Inflammatory macrophage treated with lipopolysaccharide for 1 hour (primary cell): ENCODE results near the gene CMKLR1.

ENCODE experiments used
- DNase-seq, 2 donors: peaks; one replicate each; pipeline ENCODE4 v3.0.0-alpha.2; 2020 to 2022

The CMKLR1 gene

GRCh38 chr12:108333898-108334699, 5.0 kb downstream of the CMKLR1 start:
- DNase-seq: peak; percentile 94 to 99

GRCh38 chr12:108332791-108333382, 6.2 kb downstream of the CMKLR1 start:
- peak; percentile 97 to 100 for DNase-seq

DNA sequence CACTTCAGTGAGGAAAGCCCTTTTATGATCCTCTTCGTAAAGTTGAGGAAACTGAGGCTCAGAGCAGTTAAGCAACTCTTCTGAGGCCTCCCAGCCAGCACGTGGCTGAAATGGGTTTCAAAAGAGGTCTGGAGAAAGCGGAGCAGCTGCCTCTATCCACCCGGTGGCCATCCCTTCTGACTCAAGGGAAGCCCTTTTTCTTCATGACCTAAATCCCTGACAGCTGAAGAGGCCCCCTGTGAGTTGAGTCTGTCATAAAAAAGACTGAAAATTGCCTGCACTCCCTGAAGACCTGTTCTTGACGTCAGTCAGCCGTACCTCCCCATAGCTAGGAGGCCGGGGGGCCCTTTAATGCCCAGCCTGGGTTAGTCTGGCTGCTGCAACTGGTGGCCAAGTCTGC, 10.7 kb downstream of the CMKLR1 start:
- DNase-seq: no peak

GRCh38 chr12:108327621-108328344, 11.3 kb downstream of the CMKLR1 start:
- no peak for DNase-seq

- no peak for DNase-seq
Observed at GRCh38 chr12:108326254-108326750, 12.8 kb downstream of the CMKLR1 start.

DNA sequence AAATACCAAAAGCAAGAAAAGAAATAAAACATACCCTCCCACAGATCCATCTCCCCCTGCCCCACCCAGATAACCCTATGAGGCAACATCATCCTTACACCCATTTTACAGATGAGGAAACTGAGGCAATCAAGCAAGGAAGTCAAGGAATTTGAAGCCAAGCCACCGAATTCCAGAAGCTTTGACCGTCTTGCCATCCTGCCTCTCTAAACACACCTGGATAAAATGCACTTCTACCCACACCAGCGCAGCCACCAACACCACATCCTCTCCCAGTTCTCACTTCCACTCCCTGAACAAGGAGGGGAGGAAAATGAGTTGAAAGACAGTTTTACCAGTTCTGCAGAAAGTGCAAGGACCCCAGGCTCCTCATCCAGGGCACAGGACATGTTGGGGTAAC, 13.6 kb downstream of the CMKLR1 start:
- no peak for DNase-seq

GRCh38 chr12:108325018-108325358, 14.1 kb downstream of the CMKLR1 start:
- no peak for DNase-seq

- DNase-seq: peak; percentile 39 to 60
Observed at GRCh38 chr12:108324351-108325017, 14.6 kb downstream of the CMKLR1 start.

- DNase-seq: no peak
Observed at GRCh38 chr12:108323581-108323980, 15.5 kb downstream of the CMKLR1 start.

DNA sequence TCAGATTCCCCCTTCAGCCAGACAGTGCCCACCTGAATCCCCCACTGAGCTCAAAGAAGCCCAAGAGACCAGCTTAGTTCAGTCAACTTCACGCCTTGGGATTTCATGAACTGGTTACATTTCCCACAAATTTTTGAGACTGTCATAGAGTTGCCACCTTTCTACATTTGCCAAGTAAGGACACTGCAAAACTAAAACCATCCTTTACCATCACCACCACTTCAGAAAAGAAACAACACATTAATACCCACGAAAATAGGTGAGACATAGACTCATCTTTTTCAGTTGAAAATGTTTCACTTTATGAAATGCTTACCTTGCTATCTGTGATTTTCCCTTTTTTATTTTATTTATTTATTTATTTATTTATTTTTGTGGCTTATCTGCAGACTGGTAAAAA, 16.1 kb downstream of the CMKLR1 start:
- no peak for DNase-seq

DNA sequence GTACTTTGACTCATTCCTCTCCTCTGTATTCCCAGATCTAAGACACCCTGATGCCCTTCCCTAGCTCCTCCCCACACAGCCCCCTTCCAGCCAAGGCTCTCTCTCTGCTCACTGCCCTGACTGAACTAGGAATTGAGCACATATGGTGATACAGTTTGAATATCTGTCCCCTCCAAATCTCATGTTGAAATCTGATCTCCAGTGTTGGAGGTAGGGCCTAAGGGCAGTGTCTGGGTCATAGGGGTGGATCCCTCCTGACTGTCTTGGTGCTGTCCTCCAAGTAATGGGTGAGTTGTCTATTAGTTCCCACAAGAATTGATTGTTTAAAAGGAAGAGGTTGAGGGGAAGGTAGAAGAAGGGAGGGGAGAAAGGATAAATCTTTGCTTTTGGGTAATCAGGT, 17.4 kb downstream of the CMKLR1 start:
- DNase-seq: no peak

DNA sequence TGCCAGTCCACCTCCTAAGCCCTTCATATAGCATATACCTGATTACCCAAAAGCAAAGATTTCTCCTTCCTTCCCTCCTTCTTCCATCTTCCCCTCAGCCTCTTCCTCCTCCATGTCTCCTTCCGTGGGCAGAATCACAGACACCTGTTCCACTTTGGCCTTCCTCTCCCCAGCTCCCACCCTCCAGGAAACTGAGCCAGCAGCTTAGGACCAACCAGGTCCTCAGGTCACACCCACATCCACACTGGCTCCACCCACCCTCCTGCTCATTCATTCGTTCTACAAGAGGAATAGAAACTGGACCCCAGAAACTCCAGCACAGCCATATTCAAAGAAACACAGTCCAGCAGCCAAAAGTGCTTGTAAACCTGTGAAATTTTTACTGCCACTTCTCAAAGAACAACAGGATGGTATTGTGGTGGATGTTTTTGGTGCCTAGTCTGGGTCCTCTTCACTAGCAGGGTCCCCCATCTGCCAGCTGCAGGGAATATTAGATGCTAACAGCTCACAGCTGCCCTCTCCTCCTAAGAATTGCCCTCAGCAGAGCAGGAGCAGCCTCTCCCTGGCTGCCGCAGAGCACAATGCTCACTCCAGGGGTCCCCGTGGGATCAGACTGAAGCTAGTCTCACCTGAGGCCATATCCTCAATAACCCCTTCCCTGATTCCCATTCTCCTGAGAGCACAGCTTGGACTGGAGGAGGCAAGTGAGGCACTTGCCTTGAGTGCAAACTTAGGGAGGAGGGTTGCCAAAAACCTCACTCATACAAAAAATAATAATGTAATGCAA, 18.4 kb downstream of the CMKLR1 start:
- DNase-seq: peak; percentile 38 to 48

DNA sequence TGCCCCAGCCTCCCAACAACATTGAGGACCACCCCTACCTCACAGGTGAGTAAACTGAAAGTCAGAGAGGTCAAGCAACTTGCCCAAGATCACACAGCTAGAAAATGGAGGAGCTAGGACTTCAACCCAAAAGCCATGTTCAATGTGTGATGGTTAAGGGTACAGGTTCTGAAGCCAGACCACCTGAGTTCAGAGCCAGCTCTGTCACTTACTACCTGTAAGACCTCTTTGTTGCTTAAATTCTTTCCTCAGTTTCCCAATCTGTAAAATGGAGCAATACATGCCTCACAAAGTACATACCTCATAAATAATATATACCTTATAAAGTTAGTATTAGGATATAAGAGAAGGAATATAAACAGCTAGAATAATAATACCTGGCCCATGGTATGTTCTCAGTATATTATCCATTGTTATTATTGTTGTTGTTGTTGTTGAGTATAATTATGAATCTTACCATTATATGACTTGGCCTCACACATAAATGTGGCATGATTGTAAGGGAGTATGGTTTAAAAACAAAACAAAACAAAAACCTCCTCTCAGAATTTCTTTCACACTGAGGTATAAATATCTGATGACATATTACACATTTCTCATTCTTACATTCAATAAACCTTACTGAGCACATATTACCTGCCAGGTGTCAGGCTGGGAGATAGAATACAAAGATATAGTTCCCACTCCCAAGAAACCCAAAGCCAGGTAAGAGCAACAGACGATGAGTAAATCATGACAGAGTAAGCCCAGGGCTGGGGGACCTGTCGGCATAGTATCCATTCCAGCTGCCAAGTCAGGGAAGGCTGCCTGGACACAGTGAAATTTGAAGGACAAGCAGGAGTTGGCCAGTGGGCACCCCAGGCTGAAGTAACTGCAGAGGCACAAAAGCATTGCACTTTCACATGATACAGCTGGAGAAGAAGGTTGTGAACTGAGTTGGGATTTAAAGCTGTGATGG, 19.6 kb downstream of the CMKLR1 start:
- no peak for DNase-seq

- no peak for DNase-seq
Observed at GRCh38 chr12:108318472-108319275, 20.4 kb downstream of the CMKLR1 start.

DNA sequence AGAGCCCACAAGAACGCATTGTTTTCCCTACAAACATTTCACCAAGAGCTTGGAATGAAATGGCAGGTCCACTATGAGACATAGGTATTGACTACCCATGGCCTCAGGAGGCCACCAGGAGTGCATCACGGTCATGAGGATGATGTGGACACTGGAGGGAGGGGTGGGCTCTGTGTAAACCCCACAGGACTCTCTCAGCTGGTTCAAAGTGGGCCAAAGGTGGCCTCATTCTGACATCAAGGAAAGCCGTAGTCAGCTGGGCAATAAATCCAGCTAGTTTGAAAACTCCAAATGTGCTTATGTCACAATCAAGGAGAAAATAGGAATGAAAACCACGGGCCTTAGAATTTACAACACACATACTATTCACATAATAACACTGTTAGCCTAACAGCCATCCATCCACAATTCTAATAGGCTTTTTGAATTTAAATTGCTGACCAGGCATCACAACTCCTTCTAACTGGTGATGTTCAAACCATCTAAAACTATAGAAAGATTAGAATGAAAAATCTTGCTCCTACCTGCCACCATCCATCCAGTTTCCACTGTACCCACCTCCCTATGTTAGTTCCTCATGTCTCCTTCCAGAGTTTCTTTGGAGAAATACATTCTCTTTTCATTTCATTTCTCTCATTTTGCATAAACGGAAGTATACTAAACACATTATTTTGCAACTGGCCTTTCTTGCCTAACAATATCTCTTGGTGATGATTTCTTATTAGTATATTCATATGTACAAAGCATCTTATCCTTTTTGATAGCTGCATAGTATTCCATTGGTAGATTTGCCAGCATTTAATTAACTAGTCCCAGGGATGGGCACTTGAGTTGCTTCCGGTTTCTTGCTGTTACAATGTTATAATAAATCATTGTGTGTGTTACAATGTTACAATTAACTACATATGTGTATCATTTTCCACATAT, 21.5 kb downstream of the CMKLR1 start:
- peak; percentile 84 to 94 for DNase-seq

DNA sequence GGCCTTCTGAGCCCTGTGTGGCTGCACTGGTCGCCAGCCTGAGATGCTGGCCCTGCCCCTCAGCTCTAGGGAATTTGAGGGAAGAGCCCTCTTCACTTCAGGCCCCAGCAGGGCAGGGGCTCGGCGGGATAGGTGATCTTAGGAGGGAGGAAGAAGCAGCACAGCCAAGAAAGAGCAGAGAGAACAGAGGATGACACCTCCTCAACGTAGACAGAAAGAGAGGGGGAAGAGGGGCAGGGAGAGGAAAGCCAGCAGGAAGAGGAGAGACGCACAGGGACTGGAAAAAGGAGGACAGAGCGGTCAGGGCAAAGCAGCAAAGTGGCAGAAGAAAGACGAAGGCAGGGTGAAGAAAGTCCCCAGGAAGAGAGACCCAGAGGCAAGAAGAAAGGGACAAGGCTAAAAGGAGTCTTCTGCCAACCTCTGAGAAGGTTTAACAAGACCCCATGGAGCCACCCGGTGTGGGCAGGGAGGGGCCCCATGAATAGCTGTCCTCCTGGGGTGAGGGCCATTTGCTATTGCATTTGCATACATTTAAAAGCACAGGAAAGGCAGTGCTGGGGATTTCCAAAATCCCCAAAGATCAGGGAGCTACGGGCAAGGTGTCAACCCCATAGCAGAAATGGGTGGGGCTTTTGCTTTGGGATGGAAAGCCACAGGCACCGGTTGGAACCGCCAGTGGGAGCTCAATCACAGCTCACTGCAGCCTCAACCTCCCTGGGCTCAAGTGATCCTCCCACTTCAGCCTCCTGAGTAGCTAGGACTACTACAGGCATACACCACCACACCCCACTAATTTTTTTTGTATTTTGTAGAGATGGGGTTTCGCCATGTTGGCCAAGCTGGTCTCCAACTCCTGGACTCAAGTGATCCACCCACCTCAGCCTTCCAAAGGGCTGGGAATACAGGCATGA, 22.7 kb downstream of the CMKLR1 start:
- no peak for DNase-seq

GRCh38 chr12:108315486-108316105, 23.5 kb downstream of the CMKLR1 start:
- DNase-seq: peak; percentile 70 to 83
